Measurements from ENCODE around the gene ZGRF1. TPM values are rescaled to one million over a fixed set of nuclear protein-coding genes. Genes with fewer than 3 reads are reported as not detected.
A peak's percentile ranks its signal among the peaks of the same experiment; 100 is the strongest.

ZGRF1 gene
- 1.8 TPM for polyA plus RNA-seq (2012; ENCODE audit: insufficient read depth, insufficient read length, low read depth)

GRCh38 chr4:112636688-112637551 is at the start of gene ZGRF1, which contains the start of gene LARP7:
TSS of gene ZGRF1 (minus strand) at chr4:112636909. CDS start at chr4:112633176, 3,733 bp downstream.
TSS of gene LARP7 (plus strand) at chr4:112637143. CDS start at chr4:112644670, 7,527 bp downstream.
- no peaks in the 10 kb centered on the region for H3K27me3 ChIP-seq
- H3K9me3 ChIP-seq, result no peaks in the 10 kb centered on the region
- H3K4me1 ChIP-seq, result no peaks in the 10 kb centered on the region
- no peaks in the 10 kb centered on the region; the same call in 1 of the 2 replicates for H3K36me3 ChIP-seq
- H3K4me3 ChIP-seq (ENCODE audit: low read depth, low read length), result peak within 1 kb of the TSS; percentile 95
- TF ChIP-seq CTCF (IDR thresholded peaks at IDR 0.05; ENCODE audit: low read depth, low read length), result peak; percentile 74
- DNase-seq, result peak; percentile 98

- no peak overlapping the region for H3K4me3 ChIP-seq (ENCODE audit: low read depth, low read length)
- no peak for DNase-seq
- H3K4me1 ChIP-seq, result no peaks in the 10 kb centered on the region
- H3K9me3 ChIP-seq, result no peaks in the 10 kb centered on the region
- no peaks in the 10 kb centered on the region for H3K27me3 ChIP-seq
- no peak for TF ChIP-seq CTCF (IDR thresholded peaks at IDR 0.05; ENCODE audit: low read depth, low read length)
- H3K36me3 ChIP-seq, result no peaks in the 10 kb centered on the region
Observed at GRCh38 chr4:112680996-112681395, 44.3 kb upstream of the ZGRF1 start.

GRCh38 chr4:112677519-112678091 is 40.9 kb upstream of the ZGRF1 start:
- Histone ChIP-seq H3K9me3 (no peaks in the 10 kb centered on the region), H3K4me1 (no peaks in the 10 kb centered on the region), H3K4me3 (ENCODE audit: low read depth, low read length) (no peak overlapping the region), H3K27me3 (no peaks in the 10 kb centered on the region), H3K36me3 (no peaks in the 10 kb centered on the region)
- TF ChIP-seq CTCF (IDR thresholded peaks at IDR 0.05; ENCODE audit: low read depth, low read length), result no peak
- no peak for DNase-seq

GRCh38 chr4:112674376-112674775 is 37.7 kb upstream of the ZGRF1 start:
- no peak for DNase-seq
- no peaks in the 10 kb centered on the region for H3K36me3 ChIP-seq
- H3K4me3 ChIP-seq (ENCODE audit: low read depth, low read length), result no peak overlapping the region
- no peaks in the 10 kb centered on the region for H3K27me3 ChIP-seq
- H3K4me1 ChIP-seq, result no peaks in the 10 kb centered on the region
- H3K9me3 ChIP-seq, result no peaks in the 10 kb centered on the region
- no peak for TF ChIP-seq CTCF (IDR thresholded peaks at IDR 0.05; ENCODE audit: low read depth, low read length)

GRCh38 chr4:112673686-112674085 is 37.0 kb upstream of the ZGRF1 start:
- H3K4me1 ChIP-seq, result no peaks in the 10 kb centered on the region
- TF ChIP-seq CTCF (IDR thresholded peaks at IDR 0.05; ENCODE audit: low read depth, low read length), result no peak
- no peaks in the 10 kb centered on the region for H3K36me3 ChIP-seq
- no peaks in the 10 kb centered on the region for H3K27me3 ChIP-seq
- H3K9me3 ChIP-seq, result no peaks in the 10 kb centered on the region
- DNase-seq, result no peak
- no peak overlapping the region for H3K4me3 ChIP-seq (ENCODE audit: low read depth, low read length)

- no peak overlapping the region for H3K4me3 ChIP-seq (ENCODE audit: low read depth, low read length)
- H3K36me3 ChIP-seq, result no peaks in the 10 kb centered on the region
- DNase-seq, result no peak
- H3K9me3 ChIP-seq, result no peaks in the 10 kb centered on the region
- H3K4me1 ChIP-seq, result no peaks in the 10 kb centered on the region
- TF ChIP-seq CTCF (IDR thresholded peaks at IDR 0.05; ENCODE audit: low read depth, low read length), result no peak
- H3K27me3 ChIP-seq, result no peaks in the 10 kb centered on the region
Observed at GRCh38 chr4:112673076-112673475, 36.4 kb upstream of the ZGRF1 start.
